GM12865 (cell line): ENCODE measurements around the gene MAL.

Experiments
- DNase-seq: peaks from one replicate; pipeline ENCODE4 v3.0.0; 2010; ENCODE audit warnings: low read depth
- H3K4me3 ChIP-seq: 2 replicates; pipeline ENCODE4 v1.5.1; 2011; ENCODE audit warnings: mild to moderate bottlenecking, low read depth, low read length, control low read depth
- TF ChIP-seq, protein P1 (sequence below): IDR thresholded peaks from 2 replicates; pipeline ENCODE4 v1.5.1; 2011; ENCODE audit warnings: low read length, control low read depth, low read depth, inconsistent platforms; ENCODE audit not compliant: insufficient read depth; ENCODE audit errors: missing control alignments

Gene MAL

DNA sequence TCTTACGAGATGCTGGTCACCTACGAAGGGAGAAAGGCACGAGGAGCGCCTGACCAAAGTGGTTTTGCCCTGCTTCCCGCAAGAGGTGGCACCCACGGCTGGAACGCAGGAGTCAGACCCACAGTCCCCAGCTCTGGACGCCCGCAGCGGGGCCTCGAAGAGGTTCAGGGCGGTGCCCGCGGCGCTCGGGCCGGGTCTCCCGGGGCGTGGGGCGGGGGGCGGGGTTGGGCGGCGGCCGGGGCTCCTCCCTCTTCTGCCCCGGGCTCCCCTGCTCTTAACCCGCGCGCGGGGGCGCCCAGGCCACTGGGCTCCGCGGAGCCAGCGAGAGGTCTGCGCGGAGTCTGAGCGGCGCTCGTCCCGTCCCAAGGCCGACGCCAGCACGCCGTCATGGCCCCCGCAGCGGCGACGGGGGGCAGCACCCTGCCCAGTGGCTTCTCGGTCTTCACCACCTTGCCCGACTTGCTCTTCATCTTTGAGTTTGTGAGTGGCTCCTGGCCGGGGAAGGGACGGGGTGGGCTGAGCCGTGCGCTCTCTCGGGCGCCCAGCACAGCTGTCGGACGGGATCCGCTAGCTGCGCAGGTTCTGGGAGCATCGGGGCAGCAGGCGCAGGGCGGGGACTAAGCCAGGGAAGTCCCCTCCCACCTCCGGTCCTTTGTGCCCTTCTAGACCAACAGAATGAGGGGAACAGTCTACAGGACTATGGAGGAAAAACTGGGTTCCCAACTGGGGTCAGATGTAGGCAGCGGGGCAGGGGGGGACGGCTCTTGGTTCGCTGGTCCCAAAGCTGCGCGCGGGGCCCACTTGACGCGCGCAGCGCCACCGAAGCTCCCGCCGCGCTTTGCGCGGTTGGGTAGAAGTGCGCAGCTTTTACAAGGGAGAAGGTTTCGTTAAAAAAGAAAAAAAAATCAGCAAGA, at the start of gene MAL:
Gene MAL, plus strand, starts transcription at position 303 of the 914 bp plus-strand sequence. Its CDS starts 85 bp downstream, at position 388.
- TF ChIP-seq, protein P1, sequence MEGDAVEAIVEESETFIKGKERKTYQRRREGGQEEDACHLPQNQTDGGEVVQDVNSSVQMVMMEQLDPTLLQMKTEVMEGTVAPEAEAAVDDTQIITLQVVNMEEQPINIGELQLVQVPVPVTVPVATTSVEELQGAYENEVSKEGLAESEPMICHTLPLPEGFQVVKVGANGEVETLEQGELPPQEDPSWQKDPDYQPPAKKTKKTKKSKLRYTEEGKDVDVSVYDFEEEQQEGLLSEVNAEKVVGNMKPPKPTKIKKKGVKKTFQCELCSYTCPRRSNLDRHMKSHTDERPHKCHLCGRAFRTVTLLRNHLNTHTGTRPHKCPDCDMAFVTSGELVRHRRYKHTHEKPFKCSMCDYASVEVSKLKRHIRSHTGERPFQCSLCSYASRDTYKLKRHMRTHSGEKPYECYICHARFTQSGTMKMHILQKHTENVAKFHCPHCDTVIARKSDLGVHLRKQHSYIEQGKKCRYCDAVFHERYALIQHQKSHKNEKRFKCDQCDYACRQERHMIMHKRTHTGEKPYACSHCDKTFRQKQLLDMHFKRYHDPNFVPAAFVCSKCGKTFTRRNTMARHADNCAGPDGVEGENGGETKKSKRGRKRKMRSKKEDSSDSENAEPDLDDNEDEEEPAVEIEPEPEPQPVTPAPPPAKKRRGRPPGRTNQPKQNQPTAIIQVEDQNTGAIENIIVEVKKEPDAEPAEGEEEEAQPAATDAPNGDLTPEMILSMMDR = no peak
- peak within 1 kb of the TSS; percentile 47 for H3K4me3 ChIP-seq
- peak; percentile 47 for DNase-seq

GRCh38 chr2:94977826-94978225, 47.7 kb upstream of the MAL start:
- no peak overlapping the region for H3K4me3 ChIP-seq
- no peak for DNase-seq
- TF ChIP-seq, protein P1 = no peak

DNA sequence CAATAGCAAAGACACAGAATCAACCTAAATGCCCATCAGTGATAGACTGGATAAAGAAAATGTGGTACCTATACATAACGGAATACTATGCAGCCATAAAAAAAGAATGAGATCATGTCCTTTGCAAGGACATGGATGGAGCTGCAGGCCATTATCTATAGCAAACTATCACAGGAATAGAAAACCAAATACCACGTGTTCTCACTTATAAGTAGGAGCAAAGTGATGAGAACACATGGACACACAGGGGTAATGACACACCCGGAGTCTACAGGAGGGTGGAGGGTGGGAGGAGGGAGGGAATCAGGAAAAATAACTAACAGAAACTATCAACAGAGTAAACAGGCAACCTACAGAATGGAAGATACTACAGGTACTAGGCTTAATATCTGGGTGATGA, 46.6 kb upstream of the MAL start:
- TF ChIP-seq, protein P1 = no peak
- no peak for DNase-seq
- no peak overlapping the region for H3K4me3 ChIP-seq

DNA sequence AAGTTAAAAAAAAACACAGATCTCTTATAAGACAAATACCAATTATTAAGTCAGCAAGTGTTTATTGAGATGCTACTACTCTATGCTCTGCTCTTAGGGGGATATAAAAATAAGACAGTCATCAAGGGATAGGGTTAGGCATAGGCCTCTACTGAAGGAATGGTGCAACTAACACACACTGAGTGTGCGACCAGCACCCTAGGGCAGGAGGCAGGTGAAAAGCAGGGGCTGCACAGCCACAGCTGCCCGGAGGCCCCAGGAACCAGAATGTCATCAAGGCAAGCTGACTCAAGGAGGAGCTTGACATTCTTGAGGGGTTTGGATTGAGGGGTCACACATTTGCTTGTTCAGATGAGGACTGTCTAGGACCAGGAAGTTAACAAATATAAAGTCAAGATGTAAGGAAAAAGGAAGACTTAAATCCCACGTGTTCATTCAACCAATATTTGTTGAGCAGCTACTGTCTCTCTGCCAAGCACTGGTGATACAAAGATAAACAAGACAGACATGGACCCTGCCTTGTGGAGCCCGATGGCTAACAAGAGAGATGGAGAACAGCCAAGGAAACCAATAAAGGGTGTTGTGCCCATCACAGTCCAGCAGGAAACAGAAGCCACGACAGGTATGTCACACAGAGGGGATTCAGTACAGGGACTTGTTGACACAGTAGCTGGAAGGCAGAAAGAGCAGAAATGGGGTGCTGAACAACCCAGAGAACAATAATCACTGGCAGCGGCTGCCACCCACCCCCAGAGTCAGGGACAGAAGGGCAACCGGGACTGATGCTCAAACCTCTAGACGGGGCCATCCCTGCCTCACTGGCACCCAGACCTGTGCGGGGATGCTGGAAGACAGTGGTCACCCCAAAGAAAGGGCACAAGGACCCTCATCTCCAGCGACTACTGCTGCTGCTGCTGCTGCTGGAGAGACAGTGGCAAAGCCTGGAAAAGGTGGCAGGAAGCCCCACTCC, 45.8 kb upstream of the MAL start:
- no peak overlapping the region for H3K4me3 ChIP-seq
- TF ChIP-seq, protein P1 = no peak
- no peak for DNase-seq

DNA sequence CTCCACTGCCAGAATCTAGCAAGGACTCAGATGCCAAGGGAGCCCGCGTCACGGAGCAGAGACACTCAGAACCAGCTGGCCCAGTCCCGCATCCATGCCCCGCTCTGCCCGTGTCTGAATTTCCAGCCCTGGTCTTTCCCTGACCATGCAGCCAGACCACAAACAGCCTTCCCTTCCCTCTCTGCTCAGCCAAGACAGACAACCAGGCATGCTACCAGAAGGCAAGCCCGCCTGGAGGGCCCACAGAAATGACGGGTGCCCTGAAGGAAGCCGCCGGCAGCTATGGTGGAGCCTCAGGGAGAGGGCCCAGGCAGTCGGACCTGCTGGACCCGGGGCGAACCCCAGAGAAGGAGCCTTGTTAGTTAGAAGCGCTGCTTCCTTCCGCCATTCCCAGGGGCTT, 45.1 kb upstream of the MAL start:
- DNase-seq = no peak
- H3K4me3 ChIP-seq = no peak overlapping the region
- TF ChIP-seq, protein P1 = no peak

- no peak for DNase-seq
- TF ChIP-seq, protein P1 = no peak
These were observed 43.4 kb upstream of the MAL start for GRCh38 chr2:94982156-94982555.

More at GRCh38 chr2:94982156-94982555, 43.4 kb upstream of the MAL start:
- no peak overlapping the region for H3K4me3 ChIP-seq
